Right kidney (tissue), 1 donor: ENCODE data around the gene COTL1.

Experiments used
- DNase-seq: peaks from one replicate; pipeline ENCODE4 v3.0.0-alpha.2; 2016

Gene COTL1

GRCh38 chr16:84597528-84597896 lies 20.4 kb downstream of the COTL1 start:
- DNase-seq, result no peak

GRCh38 chr16:84596801-84597527 lies 20.9 kb downstream of the COTL1 start:
- DNase-seq, result no peak

GRCh38 chr16:84596161-84596560 lies 21.7 kb downstream of the COTL1 start:
- DNase-seq, result no peak

- DNase-seq, result no peak
Measured at GRCh38 chr16:84595052-84595481, 22.8 kb downstream of the COTL1 start.

- DNase-seq, result no peak
Measured at GRCh38 chr16:84594725-84595038, 23.2 kb downstream of the COTL1 start.

- peak; percentile 61 for DNase-seq
Measured at GRCh38 chr16:84593825-84594724, 23.8 kb downstream of the COTL1 start.

- DNase-seq, result no peak
Measured at GRCh38 chr16:84592718-84593117, 25.2 kb downstream of the COTL1 start.

GRCh38 chr16:84589975-84590719 lies 27.7 kb downstream of the COTL1 start:
- DNase-seq, result no peak

- no peak for DNase-seq
Measured at GRCh38 chr16:84588991-84589390, 28.9 kb downstream of the COTL1 start.

- DNase-seq, result no peak
Measured at GRCh38 chr16:84585886-84586285, 32.0 kb downstream of the COTL1 start.

GRCh38 chr16:84585467-84585866 lies 32.4 kb downstream of the COTL1 start:
- no peak for DNase-seq

GRCh38 chr16:84584678-84585077 lies 33.2 kb downstream of the COTL1 start:
- DNase-seq, result no peak

- no peak for DNase-seq
Measured at GRCh38 chr16:84583995-84584394, 33.9 kb downstream of the COTL1 start.

GRCh38 chr16:84582958-84583516 lies 34.8 kb downstream of the COTL1 start:
- DNase-seq, result no peak

- DNase-seq, result no peak
Measured at GRCh38 chr16:84581158-84581557, 36.7 kb downstream of the COTL1 start.

GRCh38 chr16:84579936-84580335 lies 37.9 kb downstream of the COTL1 start:
- DNase-seq, result no peak

GRCh38 chr16:84578538-84579126 lies 39.2 kb downstream of the COTL1 start:
- DNase-seq, result no peak

GRCh38 chr16:84577034-84577803 lies 40.7 kb downstream of the COTL1 start:
- DNase-seq, result no peak

GRCh38 chr16:84575914-84576313 lies 42.0 kb downstream of the COTL1 start:
- no peak for DNase-seq

- DNase-seq, result no peak
Measured at GRCh38 chr16:84574191-84574590, 43.7 kb downstream of the COTL1 start.

GRCh38 chr16:84572096-84572495 lies 45.8 kb downstream of the COTL1 start:
- no peak for DNase-seq

GRCh38 chr16:84571506-84571905 lies 46.4 kb downstream of the COTL1 start:
- DNase-seq, result no peak
